Mesenchymal stem cell (in vitro differentiated cells and primary cell): ENCODE results near the gene CPNE5.
A peak's percentile ranks its signal among the peaks of the same experiment; 100 is the strongest.
"Not testable (repeated sequence)": the region's sequence is repeated elsewhere in the genome, so short reads cannot be mapped to it uniquely, and the experiment has no call there.

ENCODE experiments used
- DNase-seq: peaks from one replicate; pipeline ENCODE4 v3.0.0-alpha.2; 2013
- H2AFZ ChIP-seq: one replicate; pipeline ENCODE4 v1.6.1; 2013; ENCODE audit warnings: low read depth, mild to moderate bottlenecking, control low read depth, inconsistent platforms, low read length, moderate library complexity
- H2AK5ac ChIP-seq: 2 replicates; pipeline ENCODE4 v1.6.1; 2013; ENCODE audit warnings: low read length, moderate library complexity, mild to moderate bottlenecking, inconsistent platforms; ENCODE audit not compliant: severe bottlenecking
- H2BK120ac ChIP-seq: one replicate; pipeline ENCODE4 v1.6.1; 2013; ENCODE audit warnings: low read depth, mild to moderate bottlenecking, inconsistent platforms, low read length, moderate library complexity
- H2BK12ac ChIP-seq, 2 experiments: one replicate each; pipeline ENCODE4 v1.6.1; 2013; ENCODE audit warnings: inconsistent platforms in 2 of 2, low read length in 2 of 2, mild to moderate bottlenecking in 2 of 2, moderate library complexity in 2 of 2, control low read depth in 1 of 2
- H2BK15ac ChIP-seq: one replicate; pipeline ENCODE4 v1.6.1; 2013; ENCODE audit warnings: mild to moderate bottlenecking, low read depth, inconsistent platforms; ENCODE audit not compliant: poor library complexity, severe bottlenecking
- H2BK5ac ChIP-seq: 2 replicates; pipeline ENCODE4 v1.6.1; 2013; ENCODE audit warnings: low read depth, mild to moderate bottlenecking, low read length, control low read depth, inconsistent platforms; ENCODE audit not compliant: poor library complexity, severe bottlenecking
- H3K14ac ChIP-seq, 2 experiments: one replicate each; pipeline ENCODE4 v1.6.1; 2013; ENCODE audit warnings: inconsistent platforms in 2 of 2, low read length in 2 of 2, control low read depth in 1 of 2, mild to moderate bottlenecking in 1 of 2, moderate library complexity in 1 of 2
- H3K18ac ChIP-seq, 2 experiments: one replicate each; pipeline ENCODE4 v1.6.1; 2013; ENCODE audit warnings: inconsistent platforms in 2 of 2, low read length in 2 of 2, control low read depth in 1 of 2, low read depth in 1 of 2, mild to moderate bottlenecking in 1 of 2
- H3K23ac ChIP-seq, 2 experiments: one replicate each; pipeline ENCODE4 v1.6.1; 2013; ENCODE audit warnings: inconsistent platforms in 2 of 2, low read length in 2 of 2, mild to moderate bottlenecking in 2 of 2, moderate library complexity in 2 of 2, control low read depth in 1 of 2
- H3K27ac ChIP-seq: 2 replicates; pipeline ENCODE4 v1.5.1; 2013; ENCODE audit warnings: mild to moderate bottlenecking, moderate library complexity, low read length, control low read depth, inconsistent platforms; ENCODE audit not compliant: poor library complexity, severe bottlenecking
- H3K27me3 ChIP-seq, 2 experiments: 2 replicates each; pipeline versions ENCODE4 v1.6.1 to v1.7.0; 2013; ENCODE audit warnings: low read length in 2 of 2, mild to moderate bottlenecking in 2 of 2, moderate library complexity in 2 of 2, control low read depth in 1 of 2, inconsistent platforms in 1 of 2; ENCODE audit not compliant: control insufficient read depth in 1 of 2, insufficient read depth in 1 of 2
- H3K36me3 ChIP-seq, 2 experiments: 2 replicates each; pipeline versions ENCODE4 v1.6.1 to v1.7.0; 2013; ENCODE audit warnings: low read length in 2 of 2, control low read depth in 1 of 2, inconsistent platforms in 1 of 2, low read depth in 1 of 2, mild to moderate bottlenecking in 1 of 2; ENCODE audit not compliant: insufficient read depth in 2 of 2, control insufficient read depth in 1 of 2
- H3K4ac ChIP-seq, 2 experiments: one replicate each; pipeline ENCODE4 v1.6.1; 2013; ENCODE audit warnings: inconsistent platforms in 2 of 2, low read length in 2 of 2, mild to moderate bottlenecking in 2 of 2, moderate library complexity in 2 of 2, control low read depth in 1 of 2, low read depth in 1 of 2
- H3K4me1 ChIP-seq: 2 replicates; pipeline ENCODE4 v1.6.1; 2013; ENCODE audit warnings: low read depth, low read length, control low read depth; ENCODE audit not compliant: control insufficient read depth, insufficient read depth
- H3K4me2 ChIP-seq: 2 replicates; pipeline ENCODE4 v1.6.1; 2013; ENCODE audit warnings: low read length, mild to moderate bottlenecking, inconsistent platforms; ENCODE audit not compliant: poor library complexity, severe bottlenecking
- H3K4me3 ChIP-seq, 2 experiments: 2 replicates each; pipeline versions ENCODE4 v1.5.1 to v1.7.0; 2013; ENCODE audit warnings: low read length in 2 of 2, mild to moderate bottlenecking in 2 of 2, control low read depth in 1 of 2, low read depth in 1 of 2; ENCODE audit not compliant: insufficient read depth in 1 of 2
- H3K79me1 ChIP-seq: replicated peaks from 2 replicates; pipeline ENCODE4 v1.6.1; 2013; ENCODE audit warnings: mild to moderate bottlenecking, control low read depth, low read length, inconsistent platforms; ENCODE audit not compliant: poor library complexity, severe bottlenecking
- H3K9ac ChIP-seq: 2 replicates; pipeline ENCODE4 v1.7.0; 2013; ENCODE audit warnings: mild to moderate bottlenecking, low read length, moderate library complexity
- H3K9me3 ChIP-seq: 2 replicates; pipeline ENCODE4 v1.7.0; 2013; ENCODE audit warnings: mild to moderate bottlenecking, low read length; ENCODE audit not compliant: control insufficient read depth
- H4K8ac ChIP-seq: one replicate; pipeline ENCODE4 v1.6.1; 2013; ENCODE audit warnings: inconsistent platforms, mild to moderate bottlenecking, low read length, moderate library complexity
- H4K91ac ChIP-seq: one replicate; pipeline ENCODE4 v1.6.1; 2013; ENCODE audit warnings: mild to moderate bottlenecking, low read length, inconsistent platforms
- WGBS: methylation state at CpG from one replicate; pipeline ENCODE4 v1.1.7; 2013; ENCODE audit warnings: mixed read lengths; 5-methylcytosine and 5-hydroxymethylcytosine counted together

CPNE5 gene

DNA sequence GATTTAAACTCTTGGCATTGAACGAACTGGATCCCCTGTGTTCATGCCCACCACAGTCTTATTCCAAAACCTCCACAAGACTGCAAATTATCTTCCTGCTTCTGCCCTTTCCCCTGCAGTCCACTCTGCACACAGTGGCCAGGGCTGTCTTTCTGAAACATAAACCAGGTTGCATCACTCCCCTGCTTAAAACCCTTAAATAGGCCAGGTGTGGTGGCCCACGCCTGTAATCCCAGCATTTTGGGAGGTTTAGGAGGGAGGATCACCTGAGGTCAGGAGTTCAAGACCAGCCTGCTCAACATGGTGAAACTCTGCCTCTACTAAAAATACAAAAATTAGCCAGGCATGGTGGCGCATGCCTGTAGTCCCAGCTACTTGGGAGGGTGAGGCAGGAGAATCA is 26.2 kb downstream of the CPNE5 start:
- 82% methylated on average over 2 of the region's 3 CpGs for WGBS
- H3K9ac ChIP-seq, DNase-seq, H2AFZ ChIP-seq, H4K91ac ChIP-seq, H3K4me1 ChIP-seq, H3K18ac ChIP-seq, H3K23ac ChIP-seq, H2AK5ac ChIP-seq, H2BK15ac ChIP-seq, H3K79me1 ChIP-seq, H4K8ac ChIP-seq, H3K36me3 ChIP-seq, H3K4me3 ChIP-seq, H3K4me2 ChIP-seq, H2BK120ac ChIP-seq, H3K4ac ChIP-seq, H3K14ac ChIP-seq, H2BK5ac ChIP-seq, H2BK12ac ChIP-seq, H3K9me3 ChIP-seq, H3K27ac ChIP-seq: not testable (repeated sequence)
- H3K27me3 ChIP-seq: peaks cover 15 to 82% of the 10 kb centered on the region in 2 experiments

DNA sequence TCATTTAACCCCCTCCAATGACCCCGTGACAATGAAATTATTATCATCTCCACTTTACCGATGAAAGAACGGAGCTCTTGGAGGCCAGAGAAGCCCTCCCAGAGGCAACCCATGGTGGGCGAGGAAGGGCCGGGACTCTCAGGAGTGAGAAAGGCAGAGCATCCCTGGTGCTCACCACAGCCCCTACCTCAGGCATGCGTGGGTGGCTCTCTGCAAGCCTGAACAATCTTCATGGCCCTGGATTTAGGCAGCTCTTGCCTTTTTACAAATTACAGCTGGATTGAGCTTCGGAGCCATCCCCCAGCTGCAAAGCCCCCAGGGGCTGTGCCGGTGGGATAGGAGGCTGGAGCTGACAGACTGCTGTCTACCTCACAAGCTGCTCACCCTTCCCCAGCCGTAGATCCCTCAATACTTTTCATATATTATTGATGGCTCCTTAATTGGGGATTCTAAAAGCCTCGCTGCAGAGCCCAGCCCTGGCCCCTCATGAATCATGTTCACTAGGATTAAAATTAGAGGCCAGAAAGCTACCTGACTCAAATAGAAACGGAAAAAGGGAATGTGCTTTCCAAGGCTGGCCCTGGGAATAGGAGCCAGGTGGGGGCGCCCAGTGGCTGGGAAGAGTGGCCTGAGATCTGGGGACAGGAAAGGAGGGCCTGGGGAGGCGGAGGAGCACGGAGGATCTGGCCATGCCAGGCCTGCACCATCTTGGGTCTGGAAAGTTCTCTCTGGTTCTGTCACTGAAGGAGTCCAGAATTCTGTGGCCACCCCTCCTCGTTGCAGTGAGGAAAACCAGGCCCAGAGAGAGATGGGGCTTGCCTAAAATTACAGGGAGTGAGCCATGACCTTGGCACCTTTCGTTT is 29.1 kb downstream of the CPNE5 start:
- no peak overlapping the region for H4K91ac ChIP-seq
- WGBS: 75% methylated on average over 14 of the region's 16 CpGs
- H3K4me3 ChIP-seq: no peak overlapping the region
- H3K9ac ChIP-seq: no peak overlapping the region
- H3K4ac ChIP-seq: no peak overlapping the region
- H2BK5ac ChIP-seq: no peak overlapping the region
- H3K9me3 ChIP-seq: no peaks in the 10 kb centered on the region
- no peak overlapping the region for H2BK12ac ChIP-seq
- no peak overlapping the region for H2BK120ac ChIP-seq
- no peak overlapping the region for H3K18ac ChIP-seq
- H3K79me1 ChIP-seq: no peaks in the 10 kb centered on the region
- no peak overlapping the region for H3K23ac ChIP-seq
- H3K27ac ChIP-seq: no peak overlapping the region
- no peak overlapping the region for H2AK5ac ChIP-seq
- no peak overlapping the region for H4K8ac ChIP-seq
- H2BK15ac ChIP-seq: peak overlapping the region; percentile 54
- H3K27me3 ChIP-seq: peaks cover 33 to 85% of the 10 kb centered on the region in 2 experiments
- H3K14ac ChIP-seq: no peak overlapping the region
- H3K36me3 ChIP-seq: no peaks in the 10 kb centered on the region
- no peak overlapping the region for H2AFZ ChIP-seq
- H3K4me1 ChIP-seq: no peaks in the 10 kb centered on the region
- no peak for DNase-seq
- H3K4me2 ChIP-seq: no peak overlapping the region

DNA sequence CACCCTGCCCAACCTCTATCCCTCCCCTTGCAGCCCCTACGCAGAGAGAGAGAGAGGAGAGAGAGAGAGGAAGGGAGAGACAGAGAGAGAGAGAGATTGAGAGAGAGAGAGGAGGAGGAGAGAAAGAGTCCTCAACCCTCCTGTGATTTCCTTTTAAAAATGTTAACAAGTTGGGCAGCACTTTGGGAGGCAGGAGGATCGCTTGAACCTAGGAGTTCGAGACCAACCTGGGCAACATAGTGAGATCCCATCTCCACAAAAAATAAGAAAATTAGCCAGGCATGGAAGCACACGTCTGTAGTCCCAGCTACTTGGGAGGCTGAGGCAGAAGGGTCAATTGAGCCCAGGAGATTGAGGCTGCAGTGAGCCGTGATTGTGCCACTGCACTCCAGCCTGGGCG is 30.1 kb downstream of the CPNE5 start:
- H3K9ac ChIP-seq: no peak overlapping the region
- WGBS: 93% methylated on average over 4 of the region's 6 CpGs
- peaks cover 43 to 86% of the 10 kb centered on the region in 2 experiments for H3K27me3 ChIP-seq
- H3K18ac ChIP-seq: no peak overlapping the region
- no peak overlapping the region for H2AK5ac ChIP-seq
- no peak overlapping the region for H4K8ac ChIP-seq
- H3K9me3 ChIP-seq: no peaks in the 10 kb centered on the region
- H3K4ac ChIP-seq: no peak overlapping the region
- H2BK12ac ChIP-seq: no peak overlapping the region
- H3K36me3 ChIP-seq: no peaks in the 10 kb centered on the region
- no peak overlapping the region for H4K91ac ChIP-seq
- no peaks in the 10 kb centered on the region for H3K79me1 ChIP-seq
- H3K23ac ChIP-seq: no peak overlapping the region
- H2BK120ac ChIP-seq: no peak overlapping the region
- no peak overlapping the region for H2BK15ac ChIP-seq
- no peak overlapping the region for H3K14ac ChIP-seq
- H3K4me3 ChIP-seq: no peak overlapping the region
- H2AFZ ChIP-seq: no peak overlapping the region
- H3K4me1 ChIP-seq: no peaks in the 10 kb centered on the region
- DNase-seq: no peak
- no peak overlapping the region for H3K27ac ChIP-seq
- H3K4me2 ChIP-seq: no peak overlapping the region
- no peak overlapping the region for H2BK5ac ChIP-seq

DNA sequence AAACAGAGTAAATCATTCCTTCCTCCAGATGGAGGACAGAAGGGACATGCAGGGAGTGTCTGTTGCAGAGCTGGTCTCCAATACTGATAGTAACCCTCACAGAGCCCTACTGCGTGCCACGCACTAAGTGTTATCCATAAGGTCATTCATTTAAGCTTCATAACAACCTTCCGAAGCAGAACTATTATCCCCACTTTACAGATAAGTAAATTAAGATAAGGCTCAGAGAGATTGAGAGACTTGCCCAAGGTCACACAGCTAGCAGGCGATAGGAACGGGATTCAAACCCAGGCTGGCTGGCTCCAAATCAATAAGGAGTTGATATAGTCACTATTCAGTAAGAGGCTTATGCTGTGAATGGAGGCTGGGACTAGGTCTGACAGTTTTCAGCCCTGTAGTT is 30.6 kb downstream of the CPNE5 start:
- Histone ChIP-seq H3K36me3 (no peaks in the 10 kb centered on the region), H2AFZ (no peak overlapping the region), H2BK12ac (no peak overlapping the region), H4K91ac (no peak overlapping the region), H3K4me3 (no peak overlapping the region), H3K4ac (no peak overlapping the region), H4K8ac (no peak overlapping the region), H3K4me2 (no peak overlapping the region), H3K23ac (no peak overlapping the region), H3K18ac (no peak overlapping the region), H3K27ac (no peak overlapping the region), H2AK5ac (no peak overlapping the region), H2BK5ac (no peak overlapping the region), H3K9ac (no peak overlapping the region), H3K79me1 (no peaks in the 10 kb centered on the region), H3K27me3 (peaks cover 48 to 86% of the 10 kb centered on the region in 2 experiments), H3K14ac (no peak overlapping the region), H3K9me3 (no peaks in the 10 kb centered on the region), H2BK120ac (no peak overlapping the region), H3K4me1 (no peaks in the 10 kb centered on the region), H2BK15ac (no peak overlapping the region)
- DNase-seq: no peak
- WGBS: 47% methylated on average over 4 of the region's 5 CpGs
